Esophagus squamous epithelium (tissue), 5 donors: ENCODE results near the gene NXPE4. TPM values are rescaled to one million over a fixed set of nuclear protein-coding genes. Genes with fewer than 3 reads are reported as not detected.
A peak's percentile ranks its signal among the peaks of the same experiment; 100 is the strongest.
"Not testable (repeated sequence)": the region's sequence is repeated elsewhere in the genome, so short reads cannot be mapped to it uniquely, and the experiment has no call there.

ENCODE experiments used
- DNase-seq: peaks from one replicate; lab custom pipeline; 2025; lab: John Stamatoyannopoulos, UW
- H3K27ac ChIP-seq, 4 donors: fragments of 200-600 bp; sonication (generic); one replicate each; pipeline ENCODE4 v1.5.1; 2016 to 2019; ENCODE audit warnings: mild to moderate bottlenecking in 1 of 4
- H3K27me3 ChIP-seq, 4 donors: fragments of 200-600 bp; sonication (generic); 1 replicate in 3 of 4; 2 replicates in 1 of 4; pipeline versions ENCODE4 v1.5.1 to v1.6.0; 2017 to 2021; ENCODE audit warnings: antibody characterized with exemption in 1 of 4
- H3K36me3 ChIP-seq, 3 donors: fragments of 200-600 bp; sonication (generic); one replicate each; pipeline ENCODE4 v1.5.1; 2016 to 2019
- H3K4me1 ChIP-seq, 3 donors: fragments of 200-600 bp; sonication (generic); one replicate each; pipeline ENCODE4 v1.5.1; 2017 to 2019
- H3K4me3 ChIP-seq, 4 donors: fragments of 200-600 bp; sonication (generic); 1 replicate in 3 of 4; 2 replicates in 1 of 4; pipeline ENCODE4 v1.5.1; 2016 to 2019; ENCODE audit warnings: mild to moderate bottlenecking in 2 of 4, moderate library complexity in 1 of 4
- H3K9me3 ChIP-seq, 3 donors: fragments of 200-600 bp; sonication (generic); one replicate each; pipeline ENCODE4 v1.5.1; 2016 to 2019
- CTCF ChIP-seq, 6 experiments: fragments of 450-650 bp in 4 of 6; fragments of 200-600 bp in 2 of 6; sonication (generic) in 2 of 6; IDR thresholded peaks; one replicate each; pipeline ENCODE4 v1.5.1; 2016 to 2019; ENCODE audit warnings: antibody characterized with exemption in 6 of 6, mild to moderate bottlenecking in 4 of 6, moderate library complexity in 4 of 6
- POLR2A ChIP-seq, 4 donors: fragments of 450-650 bp; IDR thresholded peaks; one replicate each; pipeline ENCODE4 v1.6.1; 2017; ENCODE audit warnings: antibody characterized with exemption in 4 of 4, mild to moderate bottlenecking in 4 of 4, moderate library complexity in 3 of 4
- WGBS, 2 donors: methylation state at CpG; one replicate each; pipeline ENCODE4 v1.1.5; 2018; 5-methylcytosine and 5-hydroxymethylcytosine counted together
- intact Hi-C: fragments of 100-400 bp; cut with DNase I; formaldehyde crosslinking; loops from one replicate; pipeline ENCODE4 v1.15.0; 2022
- total RNA-seq, 4 donors: library from RNA; depleted of rRNA; stranded (reverse); fragments of >200 nt; gene quantifications; one replicate each; pipeline ENCODE4 v1.1.0, GENCODE V29; 2016
- donor health status: DM: yes; HTN: yes; CAD: no.

The NXPE4 gene
- total RNA-seq, 4 donors from 2014 or later, result 0.15 TPM; not detected in 3

DNA sequence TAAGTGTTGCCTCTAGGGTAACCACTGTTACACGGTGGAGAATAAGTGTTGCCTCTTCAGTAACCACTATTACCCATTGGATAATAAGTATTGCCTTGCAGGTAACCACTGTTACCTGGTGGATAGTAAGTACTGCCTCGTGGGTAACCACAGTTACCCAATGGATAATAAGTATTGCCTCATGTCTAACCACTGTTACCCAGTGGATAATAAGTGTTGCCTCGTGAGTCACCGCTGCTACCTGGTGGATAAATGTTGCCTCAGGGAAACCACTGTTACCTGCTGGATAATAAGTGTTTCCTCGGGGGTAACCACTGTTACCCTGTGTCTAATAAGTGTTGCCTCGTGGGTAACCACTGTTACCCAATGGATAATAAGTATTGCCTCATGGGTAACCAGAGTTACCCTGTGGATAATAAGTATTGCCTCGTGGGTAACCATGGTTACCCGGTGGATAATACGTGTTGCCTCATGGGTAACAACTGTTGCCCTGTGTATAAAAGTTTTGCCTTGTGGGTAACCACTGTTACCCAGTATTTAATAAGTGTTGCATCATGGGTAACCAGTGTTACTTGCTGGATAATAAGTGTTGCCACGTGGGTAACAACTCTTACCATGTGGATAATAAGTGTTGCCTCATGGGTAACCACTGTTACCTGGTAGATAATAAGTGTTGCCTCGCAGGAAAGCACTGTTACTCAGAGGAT, 12.3 kb upstream of the NXPE4 start:
- no peak overlapping the region for H3K4me3 ChIP-seq
- H3K27ac ChIP-seq, result no peak overlapping the region
- no peak for TF ChIP-seq CTCF (IDR thresholded peaks at IDR 0.05)
- TF ChIP-seq POLR2A (IDR thresholded peaks at IDR 0.05), result no peak
- H3K4me1 ChIP-seq, result no peaks in the 10 kb centered on the region
- WGBS, 2 donors, result 71 to 81% methylated on average over 11 of the region's 11 CpGs
- H3K27me3 ChIP-seq, result no peaks in the 10 kb centered on the region
- H3K36me3 ChIP-seq, result no peaks in the 10 kb centered on the region
- H3K9me3 ChIP-seq, result peaks cover 0 to 8% (median 0%) of the 10 kb centered on the region in 3 donors
- no peak for DNase-seq
- intact Hi-C loops, result no loop called here

GRCh38 chr11:114606802-114607075, 11.2 kb upstream of the NXPE4 start:
- intact Hi-C loops, H3K27me3 ChIP-seq, H3K9me3 ChIP-seq, H3K4me1 ChIP-seq, H3K27ac ChIP-seq, H3K36me3 ChIP-seq, H3K4me3 ChIP-seq, DNase-seq: not testable (repeated sequence)
- 84 to 87% methylated on average over 5 of the region's 5 CpGs for WGBS, 2 donors

DNA sequence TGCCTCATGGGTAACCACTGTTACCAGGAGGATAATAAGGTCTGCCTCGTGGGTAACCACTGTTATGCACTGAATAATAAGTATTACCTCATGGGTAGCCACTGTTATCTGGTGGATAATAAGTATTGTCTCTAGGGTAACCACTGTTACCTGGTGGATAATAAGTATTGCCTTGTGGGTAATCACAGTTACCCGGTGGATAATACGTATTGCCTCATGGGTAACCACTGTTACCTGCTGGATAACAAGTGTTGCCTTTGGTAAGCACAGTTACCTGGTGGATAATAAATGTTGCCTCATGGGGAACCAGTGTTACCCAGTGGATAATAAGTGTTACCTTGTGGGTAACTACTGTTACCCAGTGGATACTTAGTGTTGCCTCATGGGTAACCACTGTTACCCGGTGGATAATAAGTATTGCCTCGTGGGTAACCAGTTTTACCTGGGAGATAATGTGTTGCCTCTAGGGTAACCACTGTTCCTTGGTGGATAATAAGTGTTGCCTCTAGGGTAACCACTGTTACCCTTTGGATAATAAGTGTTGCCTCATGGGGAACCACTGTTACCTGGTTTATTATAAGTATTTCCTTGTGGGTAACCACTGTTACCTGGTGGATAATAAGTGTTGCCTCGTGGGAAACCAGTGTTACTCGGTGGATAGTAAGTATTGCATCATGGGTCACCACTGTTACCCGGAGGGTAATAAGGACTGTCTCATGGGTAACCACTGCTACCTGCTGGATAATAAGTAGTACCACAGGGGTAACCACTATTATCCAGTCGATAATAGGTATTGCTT, 10.6 kb upstream of the NXPE4 start:
- no peak for DNase-seq
- WGBS, 2 donors, result 72 to 79% methylated on average over 9 of the region's 9 CpGs
- peak in 1 of 6 experiments; percentile 20 for TF ChIP-seq CTCF (IDR thresholded peaks at IDR 0.05)
- TF ChIP-seq POLR2A (IDR thresholded peaks at IDR 0.05), result no peak
- H3K27ac ChIP-seq, result no peak overlapping the region
- intact Hi-C loops, result no loop called here
- no peak overlapping the region for H3K4me3 ChIP-seq
- H3K9me3 ChIP-seq, result peaks cover 0 to 8% (median 0%) of the 10 kb centered on the region in 3 donors
- H3K36me3 ChIP-seq, result no peaks in the 10 kb centered on the region
- no peaks in the 10 kb centered on the region for H3K27me3 ChIP-seq
- H3K4me1 ChIP-seq, result no peaks in the 10 kb centered on the region

DNA sequence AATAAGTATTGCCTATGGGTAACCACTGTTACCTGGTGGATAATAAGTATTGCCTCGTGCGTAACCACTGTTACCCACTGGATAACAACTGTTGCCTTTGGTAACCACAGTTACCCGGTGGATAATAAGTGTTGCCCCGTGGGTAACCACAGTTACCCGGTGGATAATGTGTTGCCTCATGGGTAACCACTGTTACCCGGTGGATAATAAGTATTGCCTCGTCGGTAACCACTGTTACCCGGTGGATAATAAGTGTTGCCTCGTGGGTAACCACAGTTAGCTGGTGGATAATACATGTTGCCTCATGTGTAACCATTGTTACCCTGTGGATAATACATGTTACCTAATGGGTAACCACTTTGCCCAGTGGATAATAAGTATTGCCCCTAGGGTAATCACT, 9.8 kb upstream of the NXPE4 start:
- intact Hi-C loops, result no loop called here
- H3K9me3 ChIP-seq, result peaks cover 0 to 8% (median 0%) of the 10 kb centered on the region in 3 donors
- no peak overlapping the region for H3K4me3 ChIP-seq
- DNase-seq, result no peak
- TF ChIP-seq CTCF (IDR thresholded peaks at IDR 0.05) (no peak), POLR2A (IDR thresholded peaks at IDR 0.05) (no peak)
- H3K36me3 ChIP-seq, result no peaks in the 10 kb centered on the region
- H3K4me1 ChIP-seq, result no peaks in the 10 kb centered on the region
- no peak overlapping the region for H3K27ac ChIP-seq
- no peaks in the 10 kb centered on the region for H3K27me3 ChIP-seq
- WGBS, 2 donors, result 74 to 88% methylated on average over 6 to 10 of the region's 10 CpGs

GRCh38 chr11:114604886-114605285, 9.3 kb upstream of the NXPE4 start:
- no peaks in the 10 kb centered on the region for H3K4me1 ChIP-seq
- 53 to 78% methylated on average over 3 to 5 of the region's 5 CpGs for WGBS, 2 donors
- no peak overlapping the region for H3K27ac ChIP-seq
- no peak overlapping the region for H3K4me3 ChIP-seq
- DNase-seq, result no peak
- H3K9me3 ChIP-seq, result peaks cover 0 to 8% (median 0%) of the 10 kb centered on the region in 3 donors
- TF ChIP-seq CTCF (IDR thresholded peaks at IDR 0.05) (no peak), POLR2A (IDR thresholded peaks at IDR 0.05) (no peak)
- H3K36me3 ChIP-seq, result no peaks in the 10 kb centered on the region
- intact Hi-C loops, result no loop called here
- H3K27me3 ChIP-seq, result no peaks in the 10 kb centered on the region
